A549 (cell line): Measurements from ENCODE around the gene HSPBAP1.

Source experiments
- CTCF ChIP-seq: fragments of >200 bp; sonication (Bioruptor Twin); formaldehyde crosslinking; IDR thresholded peaks from 3 replicates; pipeline ENCODE4 v1.5.1; 2016
- E2F6 ChIP-seq: IDR thresholded peaks from 2 replicates; pipeline ENCODE4 v1.6.1; 2012; ENCODE audit warnings: low read depth, borderline replicate concordance
- POLR2A ChIP-seq: IDR thresholded peaks from 2 replicates; pipeline ENCODE4 v1.6.1; 2012; ENCODE audit warnings: mild to moderate bottlenecking, low read length
- REST ChIP-seq: fragments of 200-600 bp; sonication (generic); IDR thresholded peaks from 2 replicates; pipeline ENCODE4 v1.6.1; 2016; ENCODE audit warnings: antibody characterized with exemption, mild to moderate bottlenecking, moderate library complexity
- SREBF2 ChIP-seq: fragments of 450-650 bp; IDR thresholded peaks from 2 replicates; pipeline ENCODE4 v1.6.1; 2014; ENCODE audit warnings: mild to moderate bottlenecking, moderate library complexity

- TF ChIP-seq REST (no peak), POLR2A (no peak), CTCF (no peak), SREBF2 (no peak), E2F6 (no peak)
Measured at GRCh38 chr3:122691195-122691594, 102.4 kb downstream of the HSPBAP1 start.
